ENCODE data around the gene GNA12. TPM values are rescaled to one million over a fixed set of nuclear protein-coding genes. Genes with fewer than 3 reads are reported as not detected.

GNA12 gene
- total and polyA plus RNA-seq, 2 of the 4 experiments (the other 2 are of a cell fraction), result 14.3 to 93.9 TPM

GRCh38 chr7:2779051-2779450, 65.1 kb downstream of the GNA12 start:
- POLR2A ChIA-PET (ENCODE audit: unreplicated experiment), result no interaction called here
- H3K14ac ChIP-seq (replicated peaks; ENCODE audit: low read depth, low read length), result no peak overlapping the region
- CTCF ChIA-PET, result no interaction called here
- no peak overlapping the region for H3K4ac ChIP-seq (ENCODE audit: low read depth, low read length)
- in situ Hi-C loops (cut with MboI; ENCODE audit: low sequenced_read_pairs), result no loop called here
- H3K23ac ChIP-seq (ENCODE audit: low read depth, low read length), result no peak overlapping the region
- peaks cover 6% of the 10 kb centered on the region for H4K20me1 ChIP-seq (ENCODE audit: insufficient read depth, low read length)
- no peak overlapping the region for H3K27ac ChIP-seq (ENCODE audit: insufficient read depth, low read length)
- peaks cover 11% of the 10 kb centered on the region for H3K9me1 ChIP-seq (ENCODE audit: insufficient read depth, low read length)
- H3K9me3 ChIP-seq (ENCODE audit: control insufficient read depth, insufficient read depth, low read length), result no peaks in the 10 kb centered on the region
- intact Hi-C loops (cut with micrococcal nuclease), result no loop called here
- peaks cover 1% of the 10 kb centered on the region; the same call in 1 of the 2 replicates for H3K4me1 ChIP-seq (ENCODE audit: control insufficient read depth, insufficient read depth, low read length)
- H3K9ac ChIP-seq (ENCODE audit: low read depth, low read length), result no peak overlapping the region
- H2BK120ac ChIP-seq (ENCODE audit: low read depth, low read length), result no peak overlapping the region
- TF ChIP-seq FOS (IDR thresholded peaks at IDR 0.05; ENCODE audit: low read depth, low read length) (no peak), CEBPB (IDR thresholded peaks at IDR 0.05; ENCODE audit: low read depth, low read length) (peak; percentile 69)
- H2AFZ ChIP-seq (replicated peaks; ENCODE audit: low read length, poor library complexity), result no peak overlapping the region
- H2BK20ac ChIP-seq (ENCODE audit: low read depth, low read length), result no peak overlapping the region
- no peak overlapping the region for H2AK9ac ChIP-seq (replicated peaks; ENCODE audit: low read depth, low read length, poor library complexity)
- H2BK15ac ChIP-seq (ENCODE audit: low read depth, low read length), result no peak overlapping the region
- peak; percentile 19 for ATAC-seq (ENCODE audit: low read depth)
- no peak overlapping the region for H3K18ac ChIP-seq (ENCODE audit: low read depth, low read length)
- H3K36me3 ChIP-seq (ENCODE audit: control insufficient read depth, insufficient read depth, low read length), result peaks cover 13% of the 10 kb centered on the region
- peaks cover 36 to 79% of the 10 kb centered on the region in 2 experiments for H3K79me1 ChIP-seq (ENCODE audit: low read depth in 1 of 2, low read length in 2 of 2)
- DNase-seq, result no peak
- H4K5ac ChIP-seq (ENCODE audit: low read depth, low read length), result no peak overlapping the region
- H3K4me3 ChIP-seq (ENCODE audit: insufficient read depth, low read depth, low read length), result no peak overlapping the region
- no peak overlapping the region for H2BK5ac ChIP-seq (ENCODE audit: low read depth, low read length, poor library complexity, severe bottlenecking)
- no peak overlapping the region for H3K4me2 ChIP-seq (ENCODE audit: low read depth, low read length)
- H2AK5ac ChIP-seq (ENCODE audit: low read depth, low read length), result no peak overlapping the region
- no CpG with 5 or more reads among the region's 8 CpGs for WGBS, 2 experiments (ENCODE audit: extremely low coverage in 2 of 2, insufficient read length in 1 of 2)
- no peaks in the 10 kb centered on the region for H3K27me3 ChIP-seq (ENCODE audit: control insufficient read depth, insufficient read depth, low read length)
- H4K91ac ChIP-seq (ENCODE audit: insufficient read depth, low read depth, low read length), result no peak overlapping the region; the same call in 1 of the 2 replicates
- H3K56ac ChIP-seq (ENCODE audit: extremely low read depth, insufficient read depth, low read length), result no peak overlapping the region
- dilution Hi-C loops (cut with HindIII; ENCODE audit: low sequenced_read_pairs, unreplicated experiment), result no loop called here
- no TSS peak for BruUV-seq (replicated peaks)
- H4K8ac ChIP-seq (ENCODE audit: low read depth in 2 of 2, low read length in 2 of 2), result no peak overlapping the region

All from IMR-90 (cell line).